RKO (cell line): ENCODE measurements around the gene AGMO.

ENCODE experiments used
- DNase-seq: peaks from one replicate; pipeline ENCODE4 v3.0.0-alpha.2; 2016; ENCODE audit warnings: low spot score

AGMO gene

DNA sequence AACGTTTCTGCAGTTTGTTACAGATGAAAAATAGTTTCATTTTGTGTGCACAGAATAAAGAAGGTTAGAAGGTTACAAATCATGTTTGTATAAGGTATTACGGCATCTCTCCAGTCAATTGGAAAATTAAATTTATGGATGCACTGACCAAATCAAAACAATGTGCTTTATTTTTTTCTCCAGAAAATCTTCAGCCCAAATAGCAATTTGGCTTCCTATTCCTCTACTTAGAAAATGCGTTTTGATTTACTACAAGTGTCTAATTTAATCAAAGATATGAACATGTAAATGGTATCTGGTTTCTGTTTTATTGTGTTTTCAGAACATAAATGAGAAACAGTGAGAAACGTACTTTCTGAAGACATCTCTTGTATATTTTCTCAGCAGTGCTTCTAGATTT is 63.4 kb downstream of the AGMO start:
- no peak for DNase-seq

DNA sequence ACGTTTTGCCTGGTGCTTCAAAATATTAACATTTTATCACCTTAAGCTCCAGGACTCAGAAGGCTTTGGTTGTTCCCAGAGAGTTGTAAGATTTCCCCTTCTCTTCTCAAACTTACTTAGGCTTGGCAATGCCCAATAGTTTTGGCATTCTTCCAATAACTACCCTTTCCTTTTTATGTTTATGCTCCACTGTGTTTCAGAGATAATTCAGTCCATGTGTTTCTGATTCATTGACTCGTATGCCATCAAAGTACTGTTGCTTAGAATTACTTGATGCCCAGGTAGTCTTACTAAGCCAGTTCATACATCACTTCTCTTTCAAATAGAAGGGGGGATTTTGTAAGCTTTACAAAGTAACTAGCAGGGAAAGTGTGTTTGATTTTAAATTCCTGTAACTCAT is 66.6 kb downstream of the AGMO start:
- DNase-seq = no peak

GRCh38 chr7:15494711-15495110 is 67.1 kb downstream of the AGMO start:
- DNase-seq = no peak

- no peak for DNase-seq
Observed at GRCh38 chr7:15491361-15491760, 70.5 kb downstream of the AGMO start.

- DNase-seq = no peak
Observed at GRCh38 chr7:15490291-15490690, 71.5 kb downstream of the AGMO start.

DNA sequence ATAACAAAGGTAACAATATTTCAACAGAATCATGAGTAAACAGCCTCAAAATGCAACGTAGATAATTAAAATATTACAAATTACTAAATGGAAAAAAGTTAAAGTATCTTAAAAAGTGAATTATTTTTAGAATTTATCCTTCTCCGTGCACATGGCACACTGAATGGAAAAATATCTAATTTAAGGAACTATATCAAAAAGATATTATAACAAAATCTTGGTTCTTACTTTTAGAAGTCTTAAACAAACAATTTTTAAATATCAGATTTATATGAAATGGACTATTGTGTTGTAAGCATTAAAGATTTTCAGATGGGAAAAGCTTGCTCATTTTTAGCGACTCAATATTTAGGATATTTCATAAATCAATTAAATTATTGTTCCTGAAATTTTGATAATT is 72.0 kb downstream of the AGMO start:
- no peak for DNase-seq

- no peak for DNase-seq
Observed at GRCh38 chr7:15489383-15489782, 72.4 kb downstream of the AGMO start.

DNA sequence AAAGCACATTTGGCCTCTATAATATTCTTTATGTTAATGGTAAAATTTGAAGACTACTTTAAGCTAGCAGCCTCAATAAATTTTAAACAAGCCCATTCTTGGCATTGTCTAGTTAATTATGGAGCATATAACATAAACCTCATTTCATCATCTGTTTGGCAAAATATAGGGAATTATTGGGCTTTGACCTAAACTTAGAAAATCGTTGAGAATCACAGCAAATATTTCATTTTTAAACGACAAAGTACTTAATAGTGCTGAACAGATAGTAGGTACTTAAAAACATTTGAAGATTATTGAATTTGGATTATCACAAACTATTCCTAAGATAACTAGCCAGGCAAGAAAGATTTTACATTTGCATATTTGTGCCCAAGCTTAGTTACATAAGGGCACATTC is 73.4 kb downstream of the AGMO start:
- no peak for DNase-seq

DNA sequence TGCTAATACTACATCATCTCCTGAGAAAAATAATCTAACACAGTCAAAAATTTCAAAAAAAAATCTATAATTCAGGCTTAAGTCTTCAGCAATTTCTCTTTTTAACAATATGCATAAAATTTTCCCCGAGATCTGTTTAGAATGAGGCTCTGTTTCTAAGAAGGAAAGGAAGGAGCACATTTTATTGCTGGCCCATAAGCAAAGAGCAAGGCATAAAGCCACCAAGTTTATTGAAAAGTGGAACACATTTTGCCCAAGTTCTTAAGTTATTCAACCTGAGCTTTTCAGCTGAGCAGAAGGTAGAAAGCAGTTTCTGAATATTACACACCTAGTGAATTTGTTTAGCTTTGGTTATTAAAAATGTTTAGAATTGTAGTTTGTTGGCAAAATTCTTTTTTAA is 73.9 kb downstream of the AGMO start:
- DNase-seq = no peak

GRCh38 chr7:15485998-15486397 is 75.8 kb downstream of the AGMO start:
- no peak for DNase-seq

- no peak for DNase-seq
Observed at GRCh38 chr7:15485431-15485830, 76.4 kb downstream of the AGMO start.

DNA sequence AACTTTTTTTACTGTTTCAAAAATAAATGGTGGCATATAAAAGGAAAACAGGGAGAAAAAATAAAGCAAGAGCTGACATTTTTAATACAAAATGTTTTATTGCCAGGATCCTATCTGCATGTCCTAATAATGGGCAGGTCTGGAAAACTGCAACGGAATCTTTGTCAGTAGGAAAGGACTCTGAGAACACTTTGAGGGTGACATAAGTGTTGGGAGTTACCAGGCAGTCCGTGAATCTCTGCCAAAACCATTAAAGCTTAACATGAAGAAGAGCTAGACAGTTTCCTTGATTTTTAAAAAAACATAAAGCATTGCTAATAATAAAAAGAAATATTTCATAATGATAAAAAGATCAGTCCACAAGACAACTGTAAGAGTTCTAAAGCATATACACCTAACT is 80.7 kb downstream of the AGMO start:
- DNase-seq = no peak

GRCh38 chr7:15478401-15478800 is 83.4 kb downstream of the AGMO start:
- no peak for DNase-seq

GRCh38 chr7:15476531-15476918 is 85.3 kb downstream of the AGMO start:
- DNase-seq = no peak

DNA sequence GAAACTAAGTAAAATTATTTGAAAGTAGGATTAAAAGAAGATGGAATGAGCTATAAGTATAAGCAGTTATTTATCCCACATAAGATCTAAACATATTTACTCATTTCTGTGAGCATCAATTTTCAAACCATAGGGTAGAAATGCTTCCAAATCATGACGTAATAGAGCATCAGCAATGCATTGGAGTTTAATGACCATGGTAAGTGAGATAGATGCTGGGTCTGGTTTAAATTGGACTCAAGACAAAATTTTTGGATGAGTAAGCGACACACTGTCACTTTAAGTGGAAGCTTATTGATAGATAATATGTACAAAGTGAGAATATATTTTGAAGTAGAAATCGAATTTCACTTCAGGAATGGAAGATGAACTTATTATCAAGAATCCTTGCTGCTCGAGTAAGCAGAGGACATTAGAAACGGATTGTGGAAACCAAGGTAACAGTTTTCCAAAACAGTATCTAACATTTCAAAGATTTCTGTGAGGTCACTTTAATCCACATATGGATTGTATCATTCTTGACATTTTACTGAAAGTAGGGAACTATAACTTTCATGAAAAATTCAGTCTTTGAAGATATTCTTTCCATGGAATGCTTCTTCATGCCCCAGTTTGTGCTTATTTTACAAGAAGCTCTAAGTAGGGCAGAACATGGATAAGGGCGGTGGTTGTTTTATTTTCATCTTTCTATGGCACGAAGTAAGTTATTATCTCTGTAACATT is 85.8 kb downstream of the AGMO start:
- DNase-seq = no peak

DNA sequence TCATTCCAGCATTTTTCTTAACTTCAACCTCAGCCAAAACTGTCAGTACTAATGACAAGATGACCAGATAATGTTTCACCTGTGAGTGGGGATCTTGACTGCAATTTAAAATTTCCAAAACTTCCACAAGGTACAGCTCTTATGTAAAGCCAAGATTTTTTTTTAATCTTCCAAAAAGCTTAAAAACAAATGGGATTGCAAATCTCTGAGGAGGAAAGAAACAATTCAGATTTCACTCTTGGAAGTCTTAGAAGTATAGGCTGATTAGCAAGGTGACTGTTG is 90.2 kb downstream of the AGMO start:
- DNase-seq = no peak

DNA sequence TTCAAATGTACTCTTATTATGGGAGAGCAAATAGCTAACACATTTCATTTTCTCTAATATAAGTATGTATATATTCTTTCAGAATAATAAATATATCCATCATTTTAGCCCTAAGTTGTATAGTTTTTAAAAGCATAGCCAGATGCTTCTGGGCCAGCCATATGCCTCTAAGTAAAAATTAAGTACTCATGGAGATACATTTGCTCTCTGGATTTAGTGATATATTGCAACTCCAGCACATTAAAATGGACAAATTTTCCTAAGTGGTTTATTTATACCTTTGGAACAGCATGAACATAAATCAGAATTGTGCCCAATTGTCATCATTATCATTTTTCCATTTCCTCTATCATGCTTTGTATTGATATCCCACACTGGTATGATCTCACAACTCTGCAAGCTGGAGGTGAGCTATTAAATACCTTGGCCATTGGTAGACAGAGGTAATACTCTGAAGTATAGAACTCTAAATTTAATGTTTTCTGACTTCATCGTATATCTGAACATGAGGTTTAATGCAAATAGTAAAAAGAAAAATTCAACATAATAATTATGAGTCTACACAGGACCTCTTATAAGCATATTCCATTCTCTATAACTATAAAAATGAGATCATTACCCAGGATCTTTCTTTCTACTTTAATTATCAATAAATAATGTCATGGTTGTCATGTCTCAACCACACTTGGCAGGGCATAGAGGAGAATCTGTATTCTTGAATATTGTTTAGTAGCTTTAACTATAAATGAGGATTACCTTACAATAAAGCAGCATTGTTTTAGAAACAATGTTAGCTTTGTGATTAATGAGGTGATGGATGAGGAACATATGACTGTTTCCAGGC is 90.8 kb downstream of the AGMO start:
- no peak for DNase-seq

- DNase-seq = no peak
Observed at GRCh38 chr7:15464667-15465121, 97.1 kb downstream of the AGMO start.

DNA sequence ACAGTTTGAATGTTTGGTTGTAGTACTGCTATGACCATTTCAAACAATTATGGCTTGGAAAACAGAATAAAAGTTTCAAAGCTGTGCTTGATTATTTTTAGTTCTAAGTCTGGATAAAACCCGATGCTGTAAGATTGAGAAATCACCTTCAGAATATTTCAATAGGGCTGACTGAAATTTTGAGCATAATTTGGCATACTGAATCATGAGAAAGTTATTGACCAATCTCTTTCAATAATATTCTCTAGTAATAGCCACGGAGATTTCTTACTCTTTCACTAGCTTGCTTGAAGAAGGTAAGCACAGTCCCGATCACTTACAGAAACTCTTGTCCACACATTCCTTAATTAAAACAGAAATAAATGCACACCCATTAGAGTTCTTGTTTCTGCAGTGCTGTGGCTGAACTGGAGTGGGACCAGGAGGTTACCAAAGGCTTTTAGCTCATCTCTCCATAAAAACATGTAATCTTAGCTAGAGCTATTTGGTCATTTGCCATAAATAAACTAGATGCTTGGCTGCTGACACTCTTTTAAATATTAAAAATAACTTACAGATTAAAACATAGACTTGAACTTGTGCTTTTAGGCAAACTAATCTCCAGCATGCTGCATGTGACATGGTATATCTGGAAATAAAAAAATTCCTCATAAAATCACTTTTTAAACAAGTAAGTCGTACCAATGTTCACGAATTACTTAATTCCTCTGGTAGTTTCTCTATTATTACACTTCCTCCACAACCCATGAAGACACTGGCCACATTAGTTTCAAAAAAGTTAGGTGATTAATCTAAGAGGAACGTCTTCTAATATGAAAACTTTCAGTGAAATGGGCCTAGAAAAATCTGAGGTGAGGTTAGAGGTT is 97.8 kb downstream of the AGMO start:
- no peak for DNase-seq

DNA sequence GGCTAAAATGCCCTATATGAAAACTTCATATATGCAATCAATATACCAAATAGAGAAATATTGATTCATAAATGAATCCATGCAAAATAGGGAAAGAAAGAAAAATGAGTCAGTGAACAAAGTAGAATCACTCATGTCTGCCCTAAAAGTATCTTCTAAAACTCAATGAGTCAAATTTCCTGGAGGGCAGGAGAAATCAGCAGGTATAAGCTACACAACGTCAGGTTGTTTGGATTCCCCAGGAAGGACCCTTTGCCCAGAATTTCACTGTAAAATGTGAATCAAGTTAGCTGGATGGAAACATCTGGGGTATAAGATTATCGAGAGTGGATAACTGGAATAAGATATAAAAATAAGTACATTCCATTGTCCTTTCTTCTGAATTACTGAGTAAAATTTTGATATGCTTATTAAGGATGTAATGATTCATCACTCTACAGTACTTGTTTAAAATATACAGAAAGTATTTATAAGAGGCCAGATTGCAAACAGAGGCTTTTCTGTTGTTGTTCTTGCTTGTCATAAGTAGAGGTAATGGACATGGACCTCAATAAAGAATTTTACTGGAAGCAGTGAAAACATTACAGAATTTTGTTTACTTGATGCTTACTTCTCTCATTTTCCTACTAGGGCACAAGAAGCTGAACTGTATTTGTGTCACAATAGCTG is 99.0 kb downstream of the AGMO start:
- DNase-seq = no peak

GRCh38 chr7:15461576-15461975 is 100.2 kb downstream of the AGMO start:
- no peak for DNase-seq

- DNase-seq = no peak
Observed at GRCh38 chr7:15459018-15459615, 102.7 kb downstream of the AGMO start.
